ENCODE data around the gene AXIN2.

The AXIN2 gene

GRCh38 chr17:65587534-65588180, 26.2 kb upstream of the AXIN2 start:
- DNase-seq (ENCODE audit: extremely low read depth, insufficient read length), result no peak
- Histone ChIP-seq H3K36me3 (ENCODE audit: control insufficient read depth, insufficient read depth, low read length) (no peaks in the 10 kb centered on the region), H3K27me3 (replicated peaks; ENCODE audit: control insufficient read depth, insufficient read depth, low read length) (no peaks in the 10 kb centered on the region), H3K4me3 (replicated peaks; ENCODE audit: low read depth, low read length) (no peak overlapping the region)
- TF ChIP-seq CTCF (IDR thresholded peaks at IDR 0.05; ENCODE audit: insufficient read depth, low read length, poor library complexity, severe bottlenecking), result no peak

- DNase-seq (ENCODE audit: extremely low read depth, insufficient read length), result no peak
- no peaks in the 10 kb centered on the region for H3K27me3 ChIP-seq (replicated peaks; ENCODE audit: control insufficient read depth, insufficient read depth, low read length)
- TF ChIP-seq CTCF (IDR thresholded peaks at IDR 0.05; ENCODE audit: insufficient read depth, low read length, poor library complexity, severe bottlenecking), result no peak
- H3K4me3 ChIP-seq (replicated peaks; ENCODE audit: low read depth, low read length), result no peak overlapping the region
- no peaks in the 10 kb centered on the region for H3K36me3 ChIP-seq (ENCODE audit: control insufficient read depth, insufficient read depth, low read length)
These were observed 25.5 kb upstream of the AXIN2 start for GRCh38 chr17:65586899-65587298.

GRCh38 chr17:65584604-65585521, 23.4 kb upstream of the AXIN2 start:
- Histone ChIP-seq H3K4me3 (replicated peaks; ENCODE audit: low read depth, low read length) (no peak overlapping the region), H3K27me3 (replicated peaks; ENCODE audit: control insufficient read depth, insufficient read depth, low read length) (no peaks in the 10 kb centered on the region), H3K36me3 (ENCODE audit: control insufficient read depth, insufficient read depth, low read length) (no peaks in the 10 kb centered on the region)
- no peak for TF ChIP-seq CTCF (IDR thresholded peaks at IDR 0.05; ENCODE audit: insufficient read depth, low read length, poor library complexity, severe bottlenecking)
- no peak for DNase-seq (ENCODE audit: extremely low read depth, insufficient read length)

GRCh38 chr17:65583921-65584603, 22.6 kb upstream of the AXIN2 start:
- Histone ChIP-seq H3K27me3 (replicated peaks; ENCODE audit: control insufficient read depth, insufficient read depth, low read length) (no peaks in the 10 kb centered on the region), H3K36me3 (ENCODE audit: control insufficient read depth, insufficient read depth, low read length) (no peaks in the 10 kb centered on the region), H3K4me3 (replicated peaks; ENCODE audit: low read depth, low read length) (no peak overlapping the region)
- no peak for DNase-seq (ENCODE audit: extremely low read depth, insufficient read length)
- TF ChIP-seq CTCF (IDR thresholded peaks at IDR 0.05; ENCODE audit: insufficient read depth, low read length, poor library complexity, severe bottlenecking), result no peak

GRCh38 chr17:65576939-65577338, 15.5 kb upstream of the AXIN2 start:
- Histone ChIP-seq H3K36me3 (ENCODE audit: control insufficient read depth, insufficient read depth, low read length) (no peaks in the 10 kb centered on the region), H3K27me3 (replicated peaks; ENCODE audit: control insufficient read depth, insufficient read depth, low read length) (no peaks in the 10 kb centered on the region), H3K4me3 (replicated peaks; ENCODE audit: low read depth, low read length) (no peak overlapping the region)
- DNase-seq (ENCODE audit: extremely low read depth, insufficient read length), result no peak
- no peak for TF ChIP-seq CTCF (IDR thresholded peaks at IDR 0.05; ENCODE audit: insufficient read depth, low read length, poor library complexity, severe bottlenecking)

Measured in GM06990 (cell line).